IPS DF 4.7 (cell line): ENCODE measurements around the gene AGPAT2.

ENCODE experiments used
- DNase-seq: peaks from one replicate; pipeline ENCODE4 v3.0.0-alpha.2; 2013; ENCODE audit warnings: low spot score; ENCODE audit errors: extremely low read depth

AGPAT2 gene

GRCh38 chr9:136700959-136701667 is 13.9 kb upstream of the AGPAT2 start:
- DNase-seq = no peak

- DNase-seq = no peak
These were observed 13.0 kb upstream of the AGPAT2 start for GRCh38 chr9:136700304-136700703.

- no peak for DNase-seq
These were observed 11.5 kb upstream of the AGPAT2 start for GRCh38 chr9:136698635-136699246.

GRCh38 chr9:136697821-136698526 is 10.7 kb upstream of the AGPAT2 start:
- no peak for DNase-seq

- DNase-seq = no peak
These were observed 10.0 kb upstream of the AGPAT2 start for GRCh38 chr9:136697146-136697820.

- no peak for DNase-seq
These were observed 9.2 kb upstream of the AGPAT2 start for GRCh38 chr9:136696502-136696901.

- no peak for DNase-seq
These were observed 8.7 kb upstream of the AGPAT2 start for GRCh38 chr9:136695955-136696354.

- DNase-seq = no peak
These were observed 8.2 kb upstream of the AGPAT2 start for GRCh38 chr9:136695435-136695895.

- DNase-seq = no peak
These were observed 7.6 kb upstream of the AGPAT2 start for GRCh38 chr9:136694872-136695247.

GRCh38 chr9:136694163-136694871 is 7.1 kb upstream of the AGPAT2 start:
- DNase-seq = no peak

GRCh38 chr9:136693490-136694162 is 6.4 kb upstream of the AGPAT2 start:
- no peak for DNase-seq

- DNase-seq = no peak
These were observed 5.9 kb upstream of the AGPAT2 start for GRCh38 chr9:136693135-136693489.

- DNase-seq = no peak
These were observed 5.2 kb upstream of the AGPAT2 start for GRCh38 chr9:136692185-136693134.

- DNase-seq = no peak
These were observed 4.3 kb upstream of the AGPAT2 start for GRCh38 chr9:136691316-136692184.

- DNase-seq = no peak
These were observed 3.6 kb upstream of the AGPAT2 start for GRCh38 chr9:136690806-136691261.

GRCh38 chr9:136690104-136690805 is 3.0 kb upstream of the AGPAT2 start:
- no peak for DNase-seq

- no peak for DNase-seq
These were observed 1.8 kb upstream of the AGPAT2 start for GRCh38 chr9:136689108-136689460.
